NB4 (cell line): Measurements from ENCODE around the gene PHLDA3.
A peak's percentile ranks its signal among the peaks of the same experiment; 100 is the strongest.
"Not testable (repeated sequence)": the region's sequence is repeated elsewhere in the genome, so short reads cannot be mapped to it uniquely, and the experiment has no call there.

Source experiments
- DNase-seq: peaks from one replicate; pipeline ENCODE4 v3.0.0; 2010; ENCODE audit warnings: low read depth
- H3K4me3 ChIP-seq: one replicate; pipeline ENCODE4 v1.5.1; 2011; ENCODE audit warnings: mild to moderate bottlenecking, low read depth, low read length, moderate library complexity
- CTCF ChIP-seq: IDR thresholded peaks from one replicate; pipeline ENCODE4 v1.5.1; 2012; ENCODE audit warnings: low read depth, low read length
- MAX ChIP-seq: IDR thresholded peaks from 2 replicates; pipeline ENCODE4 v1.6.1; 2011; ENCODE audit warnings: low read depth, low read length
- MYC ChIP-seq: IDR thresholded peaks from 2 replicates; pipeline ENCODE4 v1.6.1; 2011; ENCODE audit warnings: low read depth, low read length
- POLR2A ChIP-seq: IDR thresholded peaks from 2 replicates; pipeline ENCODE4 v1.6.1; 2011; ENCODE audit warnings: mild to moderate bottlenecking; ENCODE audit not compliant: insufficient read length; ENCODE audit errors: extremely low read depth

Gene PHLDA3

GRCh38 chr1:201476670-201477344 lies 7.8 kb upstream of the PHLDA3 start:
- H3K4me3 ChIP-seq, result no peak overlapping the region
- DNase-seq, result peak; percentile 54
- TF ChIP-seq POLR2A (no peak), MYC (no peak), CTCF (no peak), MAX (no peak)

- TF ChIP-seq MAX (no peak), POLR2A (no peak), MYC (no peak), CTCF (no peak)
- H3K4me3 ChIP-seq, result no peak overlapping the region
- DNase-seq, result no peak
These were observed 7.1 kb upstream of the PHLDA3 start for GRCh38 chr1:201475915-201476669.

GRCh38 chr1:201475130-201475529 lies 6.1 kb upstream of the PHLDA3 start:
- no peak for DNase-seq
- no peak overlapping the region for H3K4me3 ChIP-seq
- no peak for TF ChIP-seq MYC
- no peak for TF ChIP-seq MAX
- no peak for TF ChIP-seq POLR2A
- TF ChIP-seq CTCF, result no peak

GRCh38 chr1:201473296-201473695 lies 4.3 kb upstream of the PHLDA3 start:
- H3K4me3 ChIP-seq, result no peak overlapping the region
- TF ChIP-seq MAX (no peak), CTCF (no peak)
- no peak for DNase-seq

GRCh38 chr1:201472321-201472720 lies 3.3 kb upstream of the PHLDA3 start:
- not testable (repeated sequence) for DNase-seq, H3K4me3 ChIP-seq

GRCh38 chr1:201471772-201472171 lies 2.8 kb upstream of the PHLDA3 start:
- DNase-seq, result no peak
- H3K4me3 ChIP-seq, result no peak overlapping the region
- TF ChIP-seq POLR2A, result no peak
- TF ChIP-seq CTCF, result no peak
- no peak for TF ChIP-seq MAX
- no peak for TF ChIP-seq MYC
